CD14-positive monocyte (primary cell): ENCODE measurements around the gene DIDO1. TPM values are rescaled to one million over a fixed set of nuclear protein-coding genes. Genes with fewer than 3 reads are reported as not detected.

Experiments used
- DNase-seq, 3 donors: peaks; one replicate each; pipeline ENCODE4 v3.0.0-alpha.2; 2011 to 2022
- H2AFZ ChIP-seq: 2 replicates; pipeline ENCODE4 v1.6.0; 2012; ENCODE audit warnings: mild to moderate bottlenecking, low read depth, low read length, inconsistent platforms; ENCODE audit not compliant: insufficient read depth, poor library complexity, severe bottlenecking
- H3K27ac ChIP-seq, 2 donors: 1 replicate in 1 of 2; 2 replicates in 1 of 2; pipeline ENCODE4 v1.5.1; 2012 to 2013; ENCODE audit warnings: low read length in 2 of 2, control low read depth in 1 of 2, inconsistent platforms in 1 of 2, low read depth in 1 of 2, mild to moderate bottlenecking in 1 of 2
- H3K27me3 ChIP-seq, 2 donors: one replicate each; pipeline versions ENCODE4 v1.6.0 to v1.6.1; 2011 to 2013; ENCODE audit warnings: low read length in 2 of 2; ENCODE audit not compliant: control insufficient read depth in 2 of 2, insufficient read depth in 2 of 2
- H3K36me3 ChIP-seq, 2 donors: replicated peaks in 1 of 2; 1 replicate in 1 of 2; 2 replicates in 1 of 2; pipeline versions ENCODE4 v1.5.1 to v1.6.1; 2012 to 2013; ENCODE audit warnings: low read length in 2 of 2, control low read depth in 1 of 2, inconsistent platforms in 1 of 2, mild to moderate bottlenecking in 1 of 2; ENCODE audit not compliant: insufficient read depth in 2 of 2, control insufficient read depth in 1 of 2
- H3K4me1 ChIP-seq, 2 donors: 1 replicate in 1 of 2; 2 replicates in 1 of 2; pipeline versions ENCODE4 v1.5.1 to v1.6.1; 2012 to 2013; ENCODE audit warnings: low read length in 2 of 2, control low read depth in 1 of 2, inconsistent platforms in 1 of 2, mild to moderate bottlenecking in 1 of 2, moderate library complexity in 1 of 2; ENCODE audit not compliant: insufficient read depth in 2 of 2, control insufficient read depth in 1 of 2
- H3K4me2 ChIP-seq: replicated peaks from 2 replicates; pipeline ENCODE3; 2012; ENCODE audit warnings: low read length, moderate library complexity, mild to moderate bottlenecking; ENCODE audit not compliant: poor library complexity, severe bottlenecking; ENCODE audit errors: extremely low read depth
- H3K4me3 ChIP-seq, 3 experiments: fragments of 200-600 bp in 1 of 3; sonication (generic) in 1 of 3; replicated peaks in 1 of 3; 1 replicate in 2 of 3; 2 replicates in 1 of 3; pipeline ENCODE4 v1.5.1; 2011 to 2013; ENCODE audit warnings: low read length in 3 of 3, mild to moderate bottlenecking in 3 of 3, control low read depth in 2 of 3, low read depth in 2 of 3, inconsistent platforms in 1 of 3, moderate library complexity in 1 of 3
- H3K79me2 ChIP-seq: 2 replicates; pipeline ENCODE4 v1.6.0; 2012; ENCODE audit warnings: mild to moderate bottlenecking, control low read depth, inconsistent platforms, low read length, moderate library complexity; ENCODE audit not compliant: insufficient read depth
- H3K9ac ChIP-seq: 2 replicates; pipeline ENCODE4 v1.6.0; 2017; ENCODE audit warnings: low read length, mild to moderate bottlenecking; ENCODE audit not compliant: insufficient read depth, poor library complexity, severe bottlenecking
- H3K9me3 ChIP-seq, 2 donors: replicated peaks in 1 of 2; 1 replicate in 1 of 2; 2 replicates in 1 of 2; pipeline versions ENCODE4 v1.5.1 to v1.6.1; 2012 to 2013; ENCODE audit warnings: low read length in 2 of 2, control low read depth in 1 of 2; ENCODE audit not compliant: control insufficient read depth in 1 of 2, insufficient read depth in 1 of 2
- H4K20me1 ChIP-seq: 2 replicates; pipeline ENCODE4 v1.6.0; 2012; ENCODE audit warnings: mild to moderate bottlenecking, low read length, control low read depth, moderate library complexity; ENCODE audit not compliant: insufficient read depth
- H3K27ac Mint-ChIP-seq, 7 donors: one replicate each; pipeline ENCODE4 v1.8.0; 2020; ENCODE audit warnings: mild to moderate bottlenecking in 7 of 7, mixed read lengths in 7 of 7, moderate library complexity in 6 of 7, inconsistent platforms in 2 of 7
- H3K27me3 Mint-ChIP-seq, 3 donors: one replicate each; pipeline ENCODE4 v1.8.0; 2021 to 2022; ENCODE audit warnings: low read depth in 3 of 3, mild to moderate bottlenecking in 3 of 3, mixed read lengths in 3 of 3, moderate library complexity in 3 of 3, inconsistent platforms in 1 of 3
- H3K36me3 Mint-ChIP-seq, 2 donors: one replicate each; pipeline ENCODE4 v1.8.0; 2020; ENCODE audit warnings: mixed read lengths in 2 of 2, inconsistent platforms in 1 of 2, mild to moderate bottlenecking in 1 of 2
- H3K4me1 Mint-ChIP-seq: one replicate; pipeline ENCODE4 v1.8.0; 2020; ENCODE audit warnings: mild to moderate bottlenecking, mixed read lengths
- H3K4me3 Mint-ChIP-seq, 2 donors: one replicate each; pipeline ENCODE4 v1.8.0; 2020; ENCODE audit warnings: mild to moderate bottlenecking in 2 of 2, mixed read lengths in 2 of 2, moderate library complexity in 1 of 2
- H3K9me3 Mint-ChIP-seq, 7 donors: one replicate each; pipeline ENCODE4 v1.8.0; 2020 to 2022; ENCODE audit warnings: mixed read lengths in 7 of 7, mild to moderate bottlenecking in 6 of 7, moderate library complexity in 6 of 7, inconsistent platforms in 2 of 7
- WGBS: methylation state at CpG from one replicate; pipeline ENCODE4 v1.1.5; 2013; ENCODE audit warnings: missing lambda C conversion rate; ENCODE audit not compliant: insufficient coverage; 5-methylcytosine and 5-hydroxymethylcytosine counted together
- intact Hi-C, 2 donors: fragments of 100-400 bp; cut with micrococcal nuclease; formaldehyde crosslinking; loops; one replicate each; pipeline versions ENCODE4 v1.15.0 to v1.15.1; 2023
- polyA plus RNA-seq, 3 donors: library from polyadenylated mRNA; depleted of rRNA in 1 of 3; unstranded in 2 of 3; stranded (reverse) in 1 of 3; fragments of 300-500 nt in 2 of 3; fragments of >200 nt in 1 of 3; fragmentation: Illumina TruSeq in 2 of 3; gene quantifications; 1 replicate in 2 of 3; 2 replicates in 1 of 3; pipeline ENCODE4 v1.2.3, GENCODE V29; 2012 to 2021
- TF ChIP-seq, protein P1 (sequence below): fragments of 200-600 bp; IDR thresholded peaks from one replicate; pipeline ENCODE4 v1.8.0; 2022; ENCODE audit warnings: antibody characterized with exemption, mild to moderate bottlenecking

DIDO1 gene
- polyA plus RNA-seq, 3 donors: 8.5 to 23.8 (median 12.9) TPM

DNA sequence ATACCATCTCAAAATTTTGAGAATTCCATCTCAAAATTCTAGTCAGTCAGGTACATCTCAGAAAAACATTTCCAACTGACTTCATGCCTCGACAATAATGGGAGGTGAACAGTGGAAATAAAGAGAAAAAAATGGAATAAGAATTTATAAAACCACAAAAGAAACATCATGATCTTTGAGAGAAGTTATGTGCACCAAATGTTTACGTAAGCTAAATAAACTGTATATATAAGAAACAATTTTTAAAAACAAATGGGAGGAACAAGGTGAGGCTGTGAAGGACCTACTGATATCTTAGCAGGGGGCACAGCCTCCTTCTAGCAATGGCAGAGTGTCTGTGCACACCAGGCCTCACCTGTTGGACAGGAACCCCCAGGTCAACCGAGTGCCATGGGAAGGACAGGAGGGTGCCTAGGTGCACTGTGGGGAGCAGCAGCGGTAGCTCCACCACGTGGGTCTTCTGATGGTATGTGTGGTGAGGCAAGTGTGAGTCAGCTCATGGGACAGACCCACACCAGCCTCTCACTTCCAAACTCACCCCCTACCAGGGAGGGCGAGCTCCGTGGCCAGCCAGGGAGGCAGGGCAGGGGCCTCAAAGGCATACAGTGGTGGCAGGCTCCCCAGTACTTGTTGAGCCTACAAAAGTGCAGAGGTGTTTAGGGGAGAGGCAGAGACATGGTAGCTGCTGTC is 23.2 kb downstream of the DIDO1 start:
- H3K36me3 Mint-ChIP-seq: peaks cover 66 to 70% of the 10 kb centered on the region in 2 donors
- H4K20me1 ChIP-seq: peaks cover 81% of the 10 kb centered on the region
- peak overlapping the region in 1 of 7 donors; percentile 21 for H3K27ac Mint-ChIP-seq

DNA sequence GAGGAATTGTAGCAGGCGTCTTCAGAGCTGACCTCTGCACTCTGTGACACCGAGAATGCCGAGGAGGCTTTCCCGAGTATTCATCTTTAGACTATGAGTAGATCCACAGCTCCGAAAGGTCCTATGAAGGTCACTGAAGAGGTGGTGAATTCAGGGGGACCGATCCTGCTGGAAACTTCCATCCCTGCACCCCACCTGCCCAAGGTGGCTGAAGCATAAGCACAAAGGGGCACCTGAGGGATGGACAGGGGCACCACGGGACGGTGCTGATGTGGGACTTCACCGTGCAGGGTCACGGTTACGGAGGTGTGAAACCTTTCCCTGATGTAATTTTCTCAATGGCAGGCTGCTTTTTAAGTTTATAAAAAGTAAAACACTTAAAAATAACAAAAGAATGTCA is 24.4 kb downstream of the DIDO1 start:
- Histone ChIP-seq H3K36me3 (peaks cover 56 to 70% of the 10 kb centered on the region in 2 donors), H3K4me2 (no peak overlapping the region), H3K79me2 (no peaks in the 10 kb centered on the region), H3K9me3 (no peaks in the 10 kb centered on the region), H3K4me3 (no peak overlapping the region), H4K20me1 (peaks cover 76% of the 10 kb centered on the region), H3K4me1 (peaks cover 0 to 7% of the 10 kb centered on the region in 2 donors), H3K27ac (no peak overlapping the region), H3K27me3 (no peaks in the 10 kb centered on the region), H3K9ac (no peak overlapping the region), H2AFZ (no peak overlapping the region)
- DNase-seq: no peak
- no peak overlapping the region for H3K4me3 Mint-ChIP-seq
- TF ChIP-seq, protein P1, sequence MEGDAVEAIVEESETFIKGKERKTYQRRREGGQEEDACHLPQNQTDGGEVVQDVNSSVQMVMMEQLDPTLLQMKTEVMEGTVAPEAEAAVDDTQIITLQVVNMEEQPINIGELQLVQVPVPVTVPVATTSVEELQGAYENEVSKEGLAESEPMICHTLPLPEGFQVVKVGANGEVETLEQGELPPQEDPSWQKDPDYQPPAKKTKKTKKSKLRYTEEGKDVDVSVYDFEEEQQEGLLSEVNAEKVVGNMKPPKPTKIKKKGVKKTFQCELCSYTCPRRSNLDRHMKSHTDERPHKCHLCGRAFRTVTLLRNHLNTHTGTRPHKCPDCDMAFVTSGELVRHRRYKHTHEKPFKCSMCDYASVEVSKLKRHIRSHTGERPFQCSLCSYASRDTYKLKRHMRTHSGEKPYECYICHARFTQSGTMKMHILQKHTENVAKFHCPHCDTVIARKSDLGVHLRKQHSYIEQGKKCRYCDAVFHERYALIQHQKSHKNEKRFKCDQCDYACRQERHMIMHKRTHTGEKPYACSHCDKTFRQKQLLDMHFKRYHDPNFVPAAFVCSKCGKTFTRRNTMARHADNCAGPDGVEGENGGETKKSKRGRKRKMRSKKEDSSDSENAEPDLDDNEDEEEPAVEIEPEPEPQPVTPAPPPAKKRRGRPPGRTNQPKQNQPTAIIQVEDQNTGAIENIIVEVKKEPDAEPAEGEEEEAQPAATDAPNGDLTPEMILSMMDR: no peak
- H3K4me1 Mint-ChIP-seq: peaks cover 9% of the 10 kb centered on the region
- no CpG with 5 or more reads among the region's 11 CpGs for WGBS
- H3K27me3 Mint-ChIP-seq: peaks cover 0 to 5% (median 0%) of the 10 kb centered on the region in 3 donors
- no peaks in the 10 kb centered on the region for H3K9me3 Mint-ChIP-seq
- no peak overlapping the region for H3K27ac Mint-ChIP-seq
- H3K36me3 Mint-ChIP-seq: peaks cover 60 to 62% of the 10 kb centered on the region in 2 donors
- intact Hi-C loops: loop anchor here in 1 of 2 donors (2.0 kb wide), 1 partner anchor 107 kb away; no protein-coding TSS in a partner anchor

More for the DNA sequence above, 23.2 kb downstream of the DIDO1 start:
- Histone ChIP-seq H3K9ac (no peak overlapping the region), H3K4me3 (no peak overlapping the region), H3K36me3 (peaks cover 63 to 73% of the 10 kb centered on the region in 2 donors), H2AFZ (no peak overlapping the region), H3K9me3 (no peaks in the 10 kb centered on the region), H3K79me2 (peaks cover 7% of the 10 kb centered on the region), H3K27me3 (no peaks in the 10 kb centered on the region), H3K4me1 (peaks cover 0 to 7% of the 10 kb centered on the region in 2 donors), H3K4me2 (no peak overlapping the region), H3K27ac (no peak overlapping the region)
- Mint-ChIP-seq H3K27me3 (peaks cover 0 to 5% (median 0%) of the 10 kb centered on the region in 3 donors), H3K9me3 (no peaks in the 10 kb centered on the region), H3K4me3 (no peak overlapping the region), H3K4me1 (peaks cover 9% of the 10 kb centered on the region)
- 83% methylated on average over 1 of the region's 7 CpGs for WGBS
- intact Hi-C loops: no loop called here
- no peak for DNase-seq
- TF ChIP-seq, protein P1: no peak
